AG20443 (cell line): ENCODE measurements around the gene RPL34.
A peak's percentile ranks its signal among the peaks of the same experiment; 100 is the strongest.

ENCODE experiments used
- DNase-seq: peaks from one replicate; pipeline ENCODE4 v3.0.0; 2012; ENCODE audit warnings: low spot score, mixed read lengths

Gene RPL34

DNA sequence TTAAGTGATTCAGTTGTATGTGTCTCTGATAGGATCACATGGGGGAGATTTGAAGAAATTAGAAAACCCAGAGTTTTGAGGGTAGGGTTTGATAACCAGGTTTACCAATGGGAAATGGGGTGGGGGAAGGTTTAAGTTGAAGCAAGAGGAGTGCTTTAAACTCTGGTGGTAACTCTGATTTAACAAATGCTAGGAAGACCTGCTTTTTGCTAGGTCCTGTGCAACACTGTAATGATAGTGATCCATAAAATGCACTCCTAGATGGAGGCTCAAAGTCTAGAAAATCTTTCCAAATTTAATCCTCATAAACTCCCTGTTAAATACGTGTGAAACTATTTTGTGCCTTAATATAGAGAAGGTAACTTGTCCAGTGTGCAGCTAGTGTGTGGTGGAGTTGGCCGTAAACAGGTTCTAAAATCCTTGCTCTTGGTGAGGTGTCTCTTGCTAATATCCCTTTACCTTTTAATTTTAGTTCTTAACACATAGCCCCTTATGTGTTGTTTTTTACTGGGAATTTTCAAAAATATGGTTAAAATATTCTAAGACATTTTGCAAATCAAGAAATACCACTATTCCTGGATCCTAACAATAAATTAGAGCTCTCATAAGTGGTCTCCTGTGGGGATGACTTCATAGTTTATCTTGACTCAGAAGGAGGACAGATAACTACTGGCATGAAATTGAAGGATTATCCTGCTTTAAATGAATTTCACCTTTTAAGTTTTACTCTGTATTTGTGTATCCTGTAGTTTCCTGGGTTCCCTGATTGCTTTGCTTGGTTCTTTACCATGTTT is 4.1 kb downstream of the RPL34 start:
- DNase-seq = no peak

DNA sequence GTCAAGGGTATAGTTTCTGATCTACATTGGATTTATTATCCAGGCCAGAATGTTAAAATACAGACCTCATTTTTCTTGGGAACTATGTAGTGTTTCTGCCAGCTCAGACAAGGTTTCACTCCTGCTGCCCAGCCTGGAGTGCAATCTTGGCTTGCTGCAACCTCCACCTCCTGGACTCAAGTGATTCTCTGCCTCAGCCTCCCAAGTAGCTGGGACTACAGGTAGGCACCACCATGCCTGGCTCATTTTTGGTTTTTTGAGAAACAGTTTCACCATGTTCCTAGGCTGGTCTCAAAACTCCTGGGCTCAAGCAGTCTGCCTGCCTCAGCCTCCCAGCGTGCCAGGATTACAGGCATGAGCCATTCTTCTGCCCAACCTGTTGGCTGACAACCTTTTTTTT is 5.7 kb downstream of the RPL34 start:
- DNase-seq = no peak

DNA sequence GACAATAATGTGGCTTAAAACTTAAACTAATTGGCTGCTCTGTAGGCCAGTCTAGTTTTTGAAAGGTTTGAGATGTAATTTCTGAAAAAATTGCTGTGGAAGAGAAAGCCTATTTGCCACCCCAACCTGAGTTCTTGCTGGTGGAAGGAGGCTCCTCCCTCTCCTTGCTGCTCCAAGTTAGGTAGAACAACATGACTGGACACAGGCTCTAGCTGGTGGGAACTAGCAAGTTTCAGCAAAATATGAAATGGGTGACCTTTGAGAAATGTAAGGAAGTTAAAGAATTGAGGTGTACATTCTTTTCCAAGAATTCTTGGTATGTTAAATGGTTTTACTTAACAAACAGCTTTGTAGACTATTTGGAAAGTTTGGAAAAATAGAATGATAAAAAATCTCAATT is 8.0 kb downstream of the RPL34 start:
- peak; percentile 23 for DNase-seq

DNA sequence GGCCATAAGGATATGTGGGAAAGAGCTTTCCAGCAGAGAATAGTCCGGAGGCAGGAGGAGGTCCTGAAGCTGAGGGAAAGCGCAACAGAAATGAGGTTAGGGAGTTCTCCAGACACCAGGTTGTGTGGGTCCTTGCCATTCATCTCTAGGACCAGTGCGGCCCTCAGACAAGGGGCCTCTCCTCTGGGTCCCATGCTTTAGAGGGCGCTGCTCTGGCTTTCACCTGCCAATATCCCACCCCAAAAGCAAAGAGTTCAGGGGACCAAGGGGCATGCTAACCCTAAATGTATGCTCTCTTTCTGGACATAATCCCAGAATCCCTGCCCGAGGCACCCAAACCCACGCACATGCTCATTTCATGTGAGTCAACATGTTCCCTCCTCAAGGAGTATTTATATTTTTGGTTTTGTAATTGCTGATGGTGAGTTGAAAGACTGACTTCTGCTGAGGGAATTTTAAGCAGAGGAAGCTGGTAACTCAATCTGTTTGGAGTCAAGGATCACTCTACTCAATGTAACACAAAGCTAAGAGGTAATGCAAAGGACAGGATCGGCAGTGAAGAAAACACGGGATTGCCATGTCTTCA is 14.8 kb downstream of the RPL34 start:
- no peak for DNase-seq

DNA sequence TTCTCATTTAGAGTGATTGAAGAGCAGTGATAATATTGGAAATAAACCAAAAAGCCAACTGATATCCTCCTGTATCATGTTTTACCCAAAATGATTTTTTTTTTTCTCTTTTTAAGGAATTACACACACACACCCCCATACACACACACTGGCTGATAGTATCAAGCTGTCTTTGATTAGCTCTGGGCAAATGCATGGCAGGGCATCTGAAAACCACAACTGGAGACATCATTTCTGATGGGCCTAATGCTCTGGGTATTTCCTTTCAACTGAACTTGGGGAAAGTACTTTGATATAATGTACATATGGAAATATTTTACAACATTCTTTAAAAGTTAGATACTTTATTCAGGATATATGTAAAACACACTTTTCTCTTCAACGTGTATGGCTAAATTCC is 15.9 kb downstream of the RPL34 start:
- no peak for DNase-seq

- DNase-seq = peak; percentile 26
Observed at GRCh38 chr4:108637856-108638255, 17.5 kb downstream of the RPL34 start.

- peak; percentile 55 for DNase-seq
Observed at GRCh38 chr4:108644237-108644636, 23.9 kb downstream of the RPL34 start.

DNA sequence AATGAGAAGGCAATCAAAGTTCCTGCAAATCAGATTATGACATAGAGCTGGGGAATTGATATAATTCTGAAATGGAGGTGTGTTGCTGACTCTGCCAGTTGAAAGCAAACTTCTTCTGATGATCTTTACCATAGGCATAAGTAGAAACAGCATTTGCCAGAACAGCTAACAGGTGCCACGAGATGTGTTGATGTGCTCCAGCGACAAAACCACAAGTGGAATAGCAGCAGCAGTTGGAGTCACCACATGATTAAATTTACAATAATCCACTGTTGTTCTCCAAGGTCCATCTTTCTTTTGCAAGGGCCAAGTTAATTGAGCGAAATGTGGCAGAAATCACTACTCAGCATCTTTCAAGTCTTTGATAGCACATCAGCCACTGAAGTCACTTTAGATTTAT is 26.3 kb downstream of the RPL34 start:
- DNase-seq = no peak

- DNase-seq = no peak
Observed at GRCh38 chr4:108649863-108650211, 29.5 kb downstream of the RPL34 start.

DNA sequence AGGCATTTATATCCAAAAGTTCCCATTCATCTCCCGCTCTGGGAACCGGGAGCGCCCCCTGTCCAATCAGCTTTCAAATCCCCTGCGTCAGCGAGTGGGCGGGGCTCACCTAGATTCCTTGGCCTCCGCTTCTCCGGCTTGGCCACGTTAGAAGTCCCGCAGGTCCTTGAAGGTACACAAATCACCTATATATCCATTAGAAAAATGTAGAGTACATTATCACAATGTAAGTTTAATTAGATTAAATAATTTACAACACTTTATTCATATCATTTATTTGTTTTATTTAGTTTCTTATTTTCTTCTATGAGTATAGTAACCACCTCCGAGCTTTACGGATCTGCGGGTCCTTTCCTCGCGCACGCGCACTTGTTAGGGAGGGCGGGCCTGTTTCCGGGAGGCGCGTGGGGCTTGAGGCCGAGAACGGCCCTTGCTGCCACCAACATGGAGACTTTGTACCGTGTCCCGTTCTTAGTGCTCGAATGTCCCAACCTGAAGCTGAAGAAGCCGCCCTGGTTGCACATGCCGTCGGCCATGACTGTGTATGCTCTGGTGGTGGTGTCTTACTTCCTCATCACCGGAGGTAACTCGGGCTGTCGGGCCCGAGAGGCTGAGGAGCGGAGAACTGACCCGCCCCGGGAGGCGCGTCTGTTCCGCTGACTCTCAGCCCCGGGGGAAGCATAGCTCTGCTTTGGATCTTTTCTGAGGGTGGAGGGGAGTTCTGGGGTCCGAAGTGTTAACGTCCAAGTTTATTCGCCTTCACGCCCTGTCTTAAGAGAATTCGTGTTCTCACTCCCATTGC is 30.0 kb downstream of the RPL34 start, which contains the start of gene OSTC:
Gene OSTC, plus strand, starts transcription at position 388 of the 802 bp plus-strand sequence. Its CDS starts 57 bp downstream, at position 445.
- DNase-seq = peak; percentile 95

DNA sequence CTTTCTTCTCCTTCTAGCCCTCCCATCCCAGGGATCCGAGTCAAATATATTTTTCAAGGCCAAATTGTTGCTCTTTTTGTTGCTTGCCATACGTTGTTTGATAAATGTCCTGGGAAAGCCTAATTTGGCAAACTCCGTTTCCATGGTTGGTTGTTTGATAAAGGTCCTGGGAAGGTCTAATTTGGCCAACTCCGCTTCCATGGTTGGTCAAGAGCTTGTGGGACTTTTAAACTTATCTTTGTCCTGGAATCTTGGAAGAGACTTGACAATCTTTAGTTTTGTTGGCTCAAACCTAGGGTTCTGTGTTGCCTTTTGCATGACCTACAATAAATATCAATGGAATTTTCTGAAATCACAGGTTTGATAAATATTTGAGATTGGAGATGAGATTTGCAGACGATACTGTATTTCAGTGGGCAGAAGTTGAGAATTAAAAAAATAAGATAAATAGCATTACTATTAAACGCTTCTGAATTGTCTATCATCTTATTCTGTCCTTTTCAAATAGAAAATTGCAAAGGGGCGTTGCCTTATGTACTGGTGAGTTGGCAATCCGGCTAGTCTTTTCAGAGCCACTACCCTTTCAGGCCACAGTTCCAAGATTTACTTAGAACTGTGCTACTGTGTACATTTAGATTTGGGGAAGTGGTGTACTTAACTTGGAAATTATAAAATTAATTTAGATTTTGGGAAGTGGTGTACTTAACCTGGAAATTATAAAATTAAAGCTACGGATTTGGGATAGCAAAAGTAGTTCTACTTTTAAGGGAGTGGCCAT is 30.8 kb downstream of the RPL34 start:
- DNase-seq = peak; percentile 64

DNA sequence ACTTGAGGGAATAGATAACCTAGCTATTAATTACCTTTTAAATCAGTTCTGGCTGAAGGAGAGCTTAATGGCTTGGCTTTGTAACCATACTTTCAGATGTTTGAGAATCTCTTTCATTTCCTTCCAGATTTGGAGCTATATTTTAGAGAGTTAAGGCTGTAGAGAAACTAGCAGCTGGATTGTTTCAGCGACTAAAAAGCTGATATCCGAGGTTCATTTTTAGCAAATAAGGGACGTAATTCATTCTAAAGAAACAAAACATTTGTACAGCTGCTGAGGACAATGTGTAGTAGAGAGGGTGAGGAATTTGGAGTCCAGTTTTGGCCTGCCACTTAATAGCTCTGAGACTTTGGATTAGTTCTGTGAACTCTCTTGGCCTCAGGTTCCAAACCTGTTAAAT is 42.3 kb downstream of the RPL34 start:
- DNase-seq = no peak

- no peak for DNase-seq
Observed at GRCh38 chr4:108674356-108674977, 54.1 kb downstream of the RPL34 start.
